Kidney (tissue), 14 donors: ENCODE results near the gene ARAF. TPM values are rescaled to one million over a fixed set of nuclear protein-coding genes. Genes with fewer than 3 reads are reported as not detected.
A peak's percentile ranks its signal among the peaks of the same experiment; 100 is the strongest.

Experiments
- DNase-seq, 5 donors: peaks; one replicate each; pipeline ENCODE4 v3.0.0-alpha.2; 2013 to 2020
- FAIRE-seq: peaks from 2 replicates; lab custom pipeline; 2012; peaks lifted over from hg19 to GRCh38; lab: Jason Lieb, UNC
- H3K27ac ChIP-seq, 2 donors: one replicate each; pipeline ENCODE4 v1.7.0; 2013; ENCODE audit warnings: low read depth in 2 of 2, low read length in 2 of 2, inconsistent platforms in 1 of 2
- H3K27me3 ChIP-seq: one replicate; pipeline ENCODE4 v1.7.1; 2013; ENCODE audit warnings: low read length, inconsistent platforms; ENCODE audit not compliant: control insufficient read depth, insufficient read depth
- H3K36me3 ChIP-seq, 3 donors: one replicate each; pipeline versions ENCODE4 v1.7.0 to v1.7.1; 2013; ENCODE audit warnings: low read length in 3 of 3, control low read depth in 1 of 3, inconsistent platforms in 1 of 3; ENCODE audit not compliant: insufficient read depth in 3 of 3, control insufficient read depth in 2 of 3
- H3K4me1 ChIP-seq, 3 donors: one replicate each; pipeline versions ENCODE4 v1.7.0 to v1.7.1; 2013; ENCODE audit warnings: low read length in 3 of 3, inconsistent platforms in 1 of 3, low read depth in 1 of 3; ENCODE audit not compliant: control insufficient read depth in 2 of 3, insufficient read depth in 2 of 3
- H3K4me3 ChIP-seq, 3 donors: one replicate each; pipeline versions ENCODE4 v1.7.0 to v1.8.1; 2013; ENCODE audit warnings: low read length in 3 of 3, control low read depth in 1 of 3, inconsistent platforms in 1 of 3
- H3K9ac ChIP-seq, 3 donors: one replicate each; pipeline versions ENCODE4 v1.7.0 to v1.7.1; 2013; ENCODE audit warnings: low read length in 3 of 3, control low read depth in 1 of 3, inconsistent platforms in 1 of 3
- H3K9me3 ChIP-seq, 3 donors: one replicate each; pipeline versions ENCODE4 v1.7.0 to v1.7.1; 2013; ENCODE audit warnings: low read length in 3 of 3, control low read depth in 1 of 3, inconsistent platforms in 1 of 3; ENCODE audit not compliant: control insufficient read depth in 2 of 3, insufficient read depth in 1 of 3
- intact Hi-C: fragments of 100-400 bp; cut with DNase I; formaldehyde crosslinking; loops from one replicate; pipeline ENCODE4 v1.11.1; 2022
- polyA plus RNA-seq: library from polyadenylated mRNA; stranded (reverse); fragments of 350-450 nt; fragmentation: Illumina TruSeq; extraction: RNeasy Lipid Tissue Mini Kit (QIAGEN cat#74804); gene quantifications from one replicate; pipeline ENCODE4 v1.2.3, GENCODE V29; 2014; ENCODE audit warnings: low read depth, low replicate concordance; ENCODE audit not compliant: insufficient read depth
- total RNA-seq: library from RNA; stranded (reverse); fragmentation: NEBNext Ultra II Directional; extraction: Animal tissue kit (Norgen Biotek cat#: 25700); gene quantifications from one replicate; pipeline ENCODE4 v1.2.1, GENCODE V29; 2021
- TF ChIP-seq, protein P1 (sequence below): IDR thresholded peaks from 3 replicates; pipeline ENCODE4 v1.5.1; 2012; ENCODE audit warnings: mild to moderate bottlenecking, moderate library complexity, borderline replicate concordance; ENCODE audit not compliant: insufficient read depth; ENCODE audit errors: extremely low read depth
- donor health status: control.
- donor health status: control.
- donor health status: control.
- donor health status: control.
- donor health status: control.
- donor health status: DM: yes; HTN: yes; CAD: no.
- donor health status: Normal renal cell carcinoma (clear cell type).

The ARAF gene
- total and polyA plus RNA-seq, 2 donors from 2014 or later = 79.4 to 105 TPM

DNA sequence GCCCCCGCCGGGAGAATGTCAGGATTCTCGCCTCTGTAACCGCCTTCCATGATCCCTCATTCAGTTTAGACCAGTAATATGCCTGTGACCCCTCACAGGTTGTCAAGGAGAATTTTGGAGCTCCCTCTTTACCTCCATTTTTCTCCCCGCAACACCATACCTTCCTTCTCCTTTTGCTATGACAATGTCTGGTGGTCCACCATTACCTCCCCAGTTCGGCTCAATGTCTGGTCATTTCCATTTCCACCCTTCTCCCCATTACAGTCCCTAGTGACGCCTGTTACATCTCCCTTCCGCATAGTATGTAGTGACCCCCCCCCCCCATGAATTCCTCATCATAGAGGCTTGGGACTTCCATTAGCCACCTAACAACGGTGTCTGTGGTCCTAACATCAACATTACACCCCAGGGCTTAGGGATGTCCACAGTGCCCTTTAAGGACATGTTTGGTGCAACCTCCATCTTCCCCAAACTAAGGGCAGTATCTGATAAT, 700 bp downstream of the ARAF start:
- Histone ChIP-seq H3K36me3 (peaks cover 0 to 17% (median 3%) of the 10 kb centered on the region in 3 donors), H3K4me1 (peaks cover 0 to 1% (median 0%) of the 10 kb centered on the region in 3 donors), H3K27ac (peak overlapping the region; percentile 96 to 99), H3K9ac (peak overlapping the region; percentile 69 to 78 (median 69)), H3K27me3 (no peaks in the 10 kb centered on the region), H3K9me3 (no peaks in the 10 kb centered on the region), H3K4me3 (peak overlapping the region; percentile 85 to 87 (median 87))
- intact Hi-C loops = no loop called here
- DNase-seq (no peak), FAIRE-seq (no peak)
- TF ChIP-seq, protein P1, sequence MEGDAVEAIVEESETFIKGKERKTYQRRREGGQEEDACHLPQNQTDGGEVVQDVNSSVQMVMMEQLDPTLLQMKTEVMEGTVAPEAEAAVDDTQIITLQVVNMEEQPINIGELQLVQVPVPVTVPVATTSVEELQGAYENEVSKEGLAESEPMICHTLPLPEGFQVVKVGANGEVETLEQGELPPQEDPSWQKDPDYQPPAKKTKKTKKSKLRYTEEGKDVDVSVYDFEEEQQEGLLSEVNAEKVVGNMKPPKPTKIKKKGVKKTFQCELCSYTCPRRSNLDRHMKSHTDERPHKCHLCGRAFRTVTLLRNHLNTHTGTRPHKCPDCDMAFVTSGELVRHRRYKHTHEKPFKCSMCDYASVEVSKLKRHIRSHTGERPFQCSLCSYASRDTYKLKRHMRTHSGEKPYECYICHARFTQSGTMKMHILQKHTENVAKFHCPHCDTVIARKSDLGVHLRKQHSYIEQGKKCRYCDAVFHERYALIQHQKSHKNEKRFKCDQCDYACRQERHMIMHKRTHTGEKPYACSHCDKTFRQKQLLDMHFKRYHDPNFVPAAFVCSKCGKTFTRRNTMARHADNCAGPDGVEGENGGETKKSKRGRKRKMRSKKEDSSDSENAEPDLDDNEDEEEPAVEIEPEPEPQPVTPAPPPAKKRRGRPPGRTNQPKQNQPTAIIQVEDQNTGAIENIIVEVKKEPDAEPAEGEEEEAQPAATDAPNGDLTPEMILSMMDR = no peak

DNA sequence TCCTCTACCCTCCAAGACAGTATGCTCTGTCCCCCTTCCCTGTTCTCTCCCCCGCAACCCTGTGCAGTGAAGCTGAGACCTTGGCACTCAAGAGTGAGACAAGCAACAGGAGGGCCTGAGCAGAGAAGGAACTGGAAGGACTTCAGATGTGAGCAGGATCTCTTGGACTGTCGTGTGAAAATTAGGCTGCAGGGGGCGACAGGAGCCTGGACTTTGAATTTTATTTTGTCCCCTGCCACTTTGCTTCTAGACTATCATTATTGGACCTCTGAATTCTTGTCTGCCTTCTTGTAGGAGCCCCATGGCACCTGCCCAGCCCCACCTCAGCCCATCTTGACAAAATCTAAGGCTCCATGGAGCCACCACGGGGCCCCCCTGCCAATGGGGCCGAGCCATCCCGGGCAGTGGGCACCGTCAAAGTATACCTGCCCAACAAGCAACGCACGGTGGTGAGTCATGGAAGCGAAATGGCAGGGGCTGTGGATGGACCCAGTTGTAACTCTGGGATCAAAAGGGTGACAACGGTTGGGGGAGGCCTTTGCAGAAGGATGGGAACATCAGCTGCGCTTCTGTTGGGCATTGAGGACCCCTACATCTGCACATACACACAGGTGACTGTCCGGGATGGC, 1.7 kb downstream of the ARAF start:
- H3K4me3 ChIP-seq = no peak overlapping the region
- H3K9me3 ChIP-seq = no peaks in the 10 kb centered on the region
- H3K27ac ChIP-seq = no peak overlapping the region
- TF ChIP-seq, protein P1 = no peak
- FAIRE-seq = no peak
- peaks cover 0 to 26% (median 9%) of the 10 kb centered on the region in 3 donors for H3K36me3 ChIP-seq
- H3K9ac ChIP-seq = no peak overlapping the region
- H3K4me1 ChIP-seq = no peaks in the 10 kb centered on the region
- intact Hi-C loops = no loop called here
- DNase-seq = peak in 1 of 5 donors; percentile 22
- no peaks in the 10 kb centered on the region for H3K27me3 ChIP-seq

DNA sequence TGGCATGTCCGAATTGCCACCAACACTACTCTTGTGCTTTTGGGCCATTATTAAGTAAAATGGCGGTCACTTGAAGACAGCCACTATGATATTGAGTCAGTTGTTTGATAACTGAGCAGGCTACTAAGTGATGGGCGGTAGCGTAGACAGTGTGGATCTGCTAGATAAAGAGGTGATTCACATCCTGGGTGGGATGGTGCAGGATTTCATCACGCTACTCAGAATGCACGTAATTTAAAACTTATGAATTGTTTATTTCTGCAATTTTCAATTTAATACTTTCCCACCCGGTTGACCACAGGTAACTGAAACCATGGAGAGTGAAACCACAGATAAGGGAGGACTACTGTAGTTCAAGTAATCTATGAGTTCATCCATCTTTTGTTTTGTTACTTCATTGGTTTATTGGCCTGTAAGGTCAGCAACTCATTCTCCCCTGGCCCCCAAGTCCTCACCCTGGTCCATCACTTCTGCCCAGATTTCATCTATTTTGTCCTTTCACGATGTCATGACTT, 2.9 kb downstream of the ARAF start:
- H3K4me1 ChIP-seq = no peaks in the 10 kb centered on the region
- H3K36me3 ChIP-seq = peaks cover 2 to 35% (median 13%) of the 10 kb centered on the region in 3 donors
- H3K27me3 ChIP-seq = no peaks in the 10 kb centered on the region
- no peaks in the 10 kb centered on the region for H3K9me3 ChIP-seq
- DNase-seq (no peak), FAIRE-seq (no peak)
- no peak overlapping the region for H3K4me3 ChIP-seq
- no peak overlapping the region for H3K9ac ChIP-seq
- intact Hi-C loops = no loop called here
- no peak overlapping the region for H3K27ac ChIP-seq
- TF ChIP-seq, protein P1 = no peak
